Breast epithelium (tissue), 4 donors: ENCODE measurements around the gene DPH6. TPM values are rescaled to one million over a fixed set of nuclear protein-coding genes. Genes with fewer than 3 reads are reported as not detected.

Experiments
- DNase-seq, 2 donors: peaks; one replicate each; pipeline ENCODE4 v3.0.0-alpha.2; 2019; ENCODE audit warnings: low spot score in 2 of 2
- H3K27ac ChIP-seq, 2 donors: fragments of 200-600 bp; sonication (generic) in 1 of 2; one replicate each; pipeline ENCODE4 v1.5.1; 2016 to 2019; ENCODE audit warnings: mild to moderate bottlenecking in 1 of 2
- H3K27me3 ChIP-seq, 2 donors: fragments of 200-600 bp; sonication (generic) in 1 of 2; one replicate each; pipeline versions ENCODE4 v1.5.1 to v1.6.0; 2017 to 2019; ENCODE audit warnings: control low read depth in 1 of 2, mild to moderate bottlenecking in 1 of 2
- H3K36me3 ChIP-seq: fragments of 200-600 bp; one replicate; pipeline ENCODE4 v1.5.1; 2019
- H3K4me1 ChIP-seq, 2 donors: fragments of 200-600 bp; sonication (generic); one replicate each; pipeline ENCODE4 v1.5.1; 2016 to 2019; ENCODE audit warnings: control low read depth in 1 of 2
- H3K4me3 ChIP-seq, 3 donors: fragments of 200-600 bp; sonication (generic); 1 replicate in 2 of 3; 2 replicates in 1 of 3; pipeline ENCODE4 v1.5.1; 2016 to 2019; ENCODE audit warnings: mild to moderate bottlenecking in 3 of 3, moderate library complexity in 2 of 3
- H3K9me3 ChIP-seq, 2 donors: fragments of 200-600 bp; sonication (generic) in 1 of 2; one replicate each; pipeline ENCODE4 v1.5.1; 2016 to 2019; ENCODE audit warnings: control low read depth in 1 of 2
- POLR2A ChIP-seq: fragments of 450-650 bp; IDR thresholded peaks from one replicate; pipeline ENCODE4 v1.6.1; 2016; ENCODE audit warnings: antibody characterized with exemption, mild to moderate bottlenecking, moderate library complexity
- POLR2AphosphoS5 ChIP-seq, 3 donors: sonication (generic); formaldehyde crosslinking; IDR thresholded peaks; one replicate each; pipeline ENCODE4 v1.6.1; 2017; ENCODE audit warnings: antibody characterized with exemption in 3 of 3
- intact Hi-C: fragments of 100-400 bp; cut with DNase I; formaldehyde crosslinking; loops from one replicate; pipeline ENCODE4 v1.15.1; 2023; ENCODE audit warnings: low total_unique reads
- total RNA-seq, 3 donors: library from RNA; depleted of rRNA; stranded (reverse); fragments of >200 nt; gene quantifications; one replicate each; pipeline ENCODE4 v1.1.0, GENCODE V29; 2016
- TF ChIP-seq, protein P1 (sequence below), 3 donors: fragments of 450-650 bp; IDR thresholded peaks; one replicate each; pipeline ENCODE4 v1.5.1; 2016 to 2017; ENCODE audit warnings: antibody characterized with exemption in 3 of 3, mild to moderate bottlenecking in 3 of 3, moderate library complexity in 3 of 3

The DPH6 gene
- total RNA-seq, 3 donors from 2014 or later, result 18.0 to 25.2 (median 20.8) TPM

GRCh38 chr15:35466476-35466875 lies 79.5 kb downstream of the DPH6 start:
- DNase-seq, result no peak
- H3K4me1 ChIP-seq, result no peaks in the 10 kb centered on the region
- H3K36me3 ChIP-seq, result no peaks in the 10 kb centered on the region
- intact Hi-C loops, result no loop called here
- no peak overlapping the region for H3K27ac ChIP-seq
- no peaks in the 10 kb centered on the region for H3K9me3 ChIP-seq
- TF ChIP-seq POLR2A, result no peak
- no peak for TF ChIP-seq POLR2AphosphoS5 (IDR thresholded peaks at IDR 0.05)
- no peak overlapping the region for H3K4me3 ChIP-seq
- no peaks in the 10 kb centered on the region for H3K27me3 ChIP-seq

- no peaks in the 10 kb centered on the region for H3K36me3 ChIP-seq
- no peak for DNase-seq
- H3K4me1 ChIP-seq, result no peaks in the 10 kb centered on the region
- no peak for TF ChIP-seq POLR2A
- TF ChIP-seq POLR2AphosphoS5 (IDR thresholded peaks at IDR 0.05), result no peak
- TF ChIP-seq, protein P1, sequence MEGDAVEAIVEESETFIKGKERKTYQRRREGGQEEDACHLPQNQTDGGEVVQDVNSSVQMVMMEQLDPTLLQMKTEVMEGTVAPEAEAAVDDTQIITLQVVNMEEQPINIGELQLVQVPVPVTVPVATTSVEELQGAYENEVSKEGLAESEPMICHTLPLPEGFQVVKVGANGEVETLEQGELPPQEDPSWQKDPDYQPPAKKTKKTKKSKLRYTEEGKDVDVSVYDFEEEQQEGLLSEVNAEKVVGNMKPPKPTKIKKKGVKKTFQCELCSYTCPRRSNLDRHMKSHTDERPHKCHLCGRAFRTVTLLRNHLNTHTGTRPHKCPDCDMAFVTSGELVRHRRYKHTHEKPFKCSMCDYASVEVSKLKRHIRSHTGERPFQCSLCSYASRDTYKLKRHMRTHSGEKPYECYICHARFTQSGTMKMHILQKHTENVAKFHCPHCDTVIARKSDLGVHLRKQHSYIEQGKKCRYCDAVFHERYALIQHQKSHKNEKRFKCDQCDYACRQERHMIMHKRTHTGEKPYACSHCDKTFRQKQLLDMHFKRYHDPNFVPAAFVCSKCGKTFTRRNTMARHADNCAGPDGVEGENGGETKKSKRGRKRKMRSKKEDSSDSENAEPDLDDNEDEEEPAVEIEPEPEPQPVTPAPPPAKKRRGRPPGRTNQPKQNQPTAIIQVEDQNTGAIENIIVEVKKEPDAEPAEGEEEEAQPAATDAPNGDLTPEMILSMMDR (IDR thresholded peaks at IDR 0.05), result no peak
- no peak overlapping the region for H3K27ac ChIP-seq
- H3K27me3 ChIP-seq, result no peaks in the 10 kb centered on the region
- intact Hi-C loops, result no loop called here
- no peaks in the 10 kb centered on the region for H3K9me3 ChIP-seq
- no peak overlapping the region for H3K4me3 ChIP-seq
These were observed 80.2 kb downstream of the DPH6 start for GRCh38 chr15:35465783-35466182.

GRCh38 chr15:35460616-35461015 lies 85.3 kb downstream of the DPH6 start:
- intact Hi-C loops, result no loop called here
- no peak for TF ChIP-seq POLR2A
- TF ChIP-seq, protein P1 (IDR thresholded peaks at IDR 0.05), result no peak
- no peak for TF ChIP-seq POLR2AphosphoS5 (IDR thresholded peaks at IDR 0.05)
- H3K4me3 ChIP-seq, result no peak overlapping the region
- no peaks in the 10 kb centered on the region for H3K4me1 ChIP-seq
- no peaks in the 10 kb centered on the region for H3K9me3 ChIP-seq
- no peaks in the 10 kb centered on the region for H3K27me3 ChIP-seq
- no peaks in the 10 kb centered on the region for H3K36me3 ChIP-seq
- H3K27ac ChIP-seq, result no peak overlapping the region
- DNase-seq, result no peak

- H3K4me1 ChIP-seq, result no peaks in the 10 kb centered on the region
- H3K27me3 ChIP-seq, result no peaks in the 10 kb centered on the region
- TF ChIP-seq, protein P1 (IDR thresholded peaks at IDR 0.05), result no peak
- TF ChIP-seq POLR2AphosphoS5 (IDR thresholded peaks at IDR 0.05) (no peak), POLR2A (no peak)
- no peak overlapping the region for H3K27ac ChIP-seq
- H3K9me3 ChIP-seq, result no peaks in the 10 kb centered on the region
- H3K4me3 ChIP-seq, result no peak overlapping the region
- no peak for DNase-seq
- intact Hi-C loops, result no loop called here
- H3K36me3 ChIP-seq, result no peaks in the 10 kb centered on the region
These were observed 87.6 kb downstream of the DPH6 start for GRCh38 chr15:35458176-35458856.

DNA sequence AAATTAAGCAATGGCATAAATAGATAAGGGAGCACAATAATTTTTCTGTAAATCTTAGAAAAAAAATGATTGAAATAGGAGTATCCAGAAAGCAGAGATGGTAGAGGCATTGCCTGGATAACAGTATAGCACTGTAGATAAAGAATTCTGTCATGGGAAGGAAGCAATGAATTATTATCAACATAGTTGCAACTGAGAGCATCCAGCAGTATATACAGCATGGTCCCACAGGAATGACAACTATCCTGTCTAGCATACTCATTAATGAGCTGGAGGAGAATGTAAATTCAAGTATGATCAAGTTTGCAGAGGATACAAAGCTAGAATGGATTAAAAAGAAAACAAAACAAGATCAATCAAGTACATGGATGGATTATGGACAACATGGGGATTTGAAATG lies 90.8 kb downstream of the DPH6 start:
- TF ChIP-seq POLR2AphosphoS5 (IDR thresholded peaks at IDR 0.05) (no peak), POLR2A (no peak)
- TF ChIP-seq, protein P1 (IDR thresholded peaks at IDR 0.05), result no peak
- no peak overlapping the region for H3K4me3 ChIP-seq
- H3K9me3 ChIP-seq, result no peaks in the 10 kb centered on the region
- H3K36me3 ChIP-seq, result no peaks in the 10 kb centered on the region
- H3K27ac ChIP-seq, result no peak overlapping the region
- H3K4me1 ChIP-seq, result no peaks in the 10 kb centered on the region
- DNase-seq, result no peak
- no peaks in the 10 kb centered on the region for H3K27me3 ChIP-seq
- intact Hi-C loops, result no loop called here
